C4-2B (cell line): ENCODE results near the gene ARHGAP1.

ENCODE experiments used
- H3K27ac ChIP-seq: fragments of 450-650 bp; 2 replicates; pipeline ENCODE4 v1.5.1; 2017
- CTCF ChIP-seq: fragments of 450-650 bp; conservative IDR thresholded peaks from 2 replicates; pipeline ENCODE4 v1.5.1; 2017; ENCODE audit warnings: mild to moderate bottlenecking
- ZFX ChIP-seq: fragments of 450-650 bp; IDR thresholded peaks from 2 replicates; pipeline ENCODE4 v1.6.1; 2017

The ARHGAP1 gene

GRCh38 chr11:46637546-46637945 is 62.9 kb downstream of the ARHGAP1 start:
- TF ChIP-seq CTCF (no peak), ZFX (no peak)
- no peak overlapping the region for H3K27ac ChIP-seq

- TF ChIP-seq ZFX: no peak
- TF ChIP-seq CTCF: no peak
- no peak overlapping the region for H3K27ac ChIP-seq
Observed at GRCh38 chr11:46635557-46636139, 64.8 kb downstream of the ARHGAP1 start.

DNA sequence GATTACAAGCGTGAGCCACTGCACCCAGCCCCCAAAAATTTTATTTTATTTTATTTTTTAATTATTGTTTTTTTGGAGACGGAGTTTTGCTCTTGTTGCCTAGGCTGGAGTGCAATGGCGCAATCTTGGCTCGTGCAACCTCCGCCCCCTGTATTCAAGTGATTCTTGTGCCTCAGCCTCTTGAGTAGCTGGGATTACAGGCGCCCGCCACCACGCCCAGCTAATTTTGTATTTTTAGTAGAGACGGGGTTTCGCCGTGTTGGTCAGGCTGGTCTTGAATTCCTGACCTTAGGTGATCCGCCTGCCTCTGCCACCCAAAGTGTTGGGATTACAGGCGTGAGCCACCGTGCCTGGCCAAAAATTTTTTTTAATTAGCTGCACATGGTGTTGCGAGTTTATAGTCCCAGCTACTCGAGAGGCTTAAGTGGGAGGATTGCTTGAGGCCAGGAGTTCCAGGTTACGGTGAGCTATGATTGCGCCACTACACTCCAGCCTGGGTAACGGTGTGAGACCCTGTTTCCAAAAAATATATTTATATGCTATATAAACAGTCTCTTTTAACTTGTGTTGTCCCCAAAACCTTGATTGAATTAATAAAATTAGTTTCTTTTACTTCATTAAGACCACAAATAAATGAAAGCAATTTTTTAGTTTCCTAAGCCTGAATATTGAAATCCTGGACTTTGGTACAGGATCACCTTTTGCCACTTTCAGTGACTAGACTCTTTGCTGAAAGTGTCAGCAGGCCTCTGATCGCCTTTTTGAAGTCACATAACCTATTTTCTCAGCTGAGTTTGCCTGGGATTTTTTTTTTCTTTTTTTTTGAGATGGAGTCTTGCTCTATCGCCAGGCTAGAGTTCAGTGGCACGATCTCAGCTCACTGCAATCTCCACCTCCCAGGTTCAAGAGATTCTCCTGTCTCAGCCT is 66.9 kb downstream of the ARHGAP1 start:
- H3K27ac ChIP-seq: no peak overlapping the region
- TF ChIP-seq ZFX (no peak), CTCF (no peak)

GRCh38 chr11:46632502-46632901 is 67.9 kb downstream of the ARHGAP1 start:
- TF ChIP-seq CTCF: no peak
- TF ChIP-seq ZFX: no peak
- no peak overlapping the region for H3K27ac ChIP-seq

DNA sequence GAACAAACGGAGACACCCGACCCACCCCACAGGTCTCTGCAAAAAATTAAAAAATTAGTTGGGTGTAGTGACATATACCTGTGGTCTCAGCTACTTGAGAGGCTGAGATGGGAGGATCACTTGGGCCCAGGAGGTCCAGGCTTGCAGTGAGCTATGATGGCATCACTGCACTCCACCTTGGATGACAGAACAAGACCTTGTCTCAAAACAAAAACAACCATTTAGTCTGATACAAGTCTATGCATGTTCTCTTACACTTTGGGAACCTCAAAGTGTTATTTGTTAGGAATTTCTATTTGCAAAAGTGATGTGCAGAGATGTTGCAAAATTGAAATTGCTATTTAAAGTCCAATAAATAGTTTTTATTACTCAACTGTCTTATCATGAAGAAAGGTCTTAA is 68.7 kb downstream of the ARHGAP1 start:
- no peak overlapping the region for H3K27ac ChIP-seq
- TF ChIP-seq CTCF (no peak), ZFX (no peak)

- no peak for TF ChIP-seq CTCF
- TF ChIP-seq ZFX: no peak
- no peak overlapping the region for H3K27ac ChIP-seq
Observed at GRCh38 chr11:46630237-46630636, 70.2 kb downstream of the ARHGAP1 start.

GRCh38 chr11:46628961-46629360 is 71.5 kb downstream of the ARHGAP1 start:
- H3K27ac ChIP-seq: no peak overlapping the region

More at GRCh38 chr11:46628961-46629360, 71.5 kb downstream of the ARHGAP1 start:
- TF ChIP-seq ZFX: no peak
- TF ChIP-seq CTCF: no peak
